Erythroblast (primary cell): ENCODE measurements around the gene CLTCL1.

ENCODE experiments used
- GATA1 ChIP-seq: IDR thresholded peaks from 2 replicates; pipeline ENCODE4 v1.6.1; 2011; ENCODE audit warnings: low read depth, mild to moderate bottlenecking, control low read depth, low read length, moderate library complexity
- POLR2A ChIP-seq: IDR thresholded peaks from 2 replicates; pipeline ENCODE4 v1.6.1; 2011; ENCODE audit warnings: mild to moderate bottlenecking, low read length

GRCh38 chr22:19149047-19149883 is 142.3 kb downstream of the CLTCL1 start:
- TF ChIP-seq POLR2A = no peak
- no peak for TF ChIP-seq GATA1
